SK-N-MC (cell line): ENCODE results near the gene ST3GAL4.

Source experiments
- EZH2 ChIP-seq: fragments of 200-600 bp; sonication (generic); IDR thresholded peaks from one replicate; pipeline ENCODE4 v1.6.1; 2017; ENCODE audit warnings: antibody characterized with exemption
- FOXP2 ChIP-seq: optimal IDR thresholded peaks from 2 replicates; pipeline ENCODE3; 2011; ENCODE audit warnings: mild to moderate bottlenecking, moderate library complexity; ENCODE audit not compliant: insufficient read depth; ENCODE audit errors: extremely low read length, control extremely low read depth

GRCh38 chr11:126430581-126431335, 75.3 kb downstream of the ST3GAL4 start:
- TF ChIP-seq FOXP2 (no peak), EZH2 (no peak)
